ENCODE results near the gene MYO7B. TPM values are rescaled to one million over a fixed set of nuclear protein-coding genes. Genes with fewer than 3 reads are reported as not detected.

The MYO7B gene
- total and polyA plus RNA-seq, 12 donors = 0.13 to 1.5 (median 0.32) TPM; not detected in 1

DNA sequence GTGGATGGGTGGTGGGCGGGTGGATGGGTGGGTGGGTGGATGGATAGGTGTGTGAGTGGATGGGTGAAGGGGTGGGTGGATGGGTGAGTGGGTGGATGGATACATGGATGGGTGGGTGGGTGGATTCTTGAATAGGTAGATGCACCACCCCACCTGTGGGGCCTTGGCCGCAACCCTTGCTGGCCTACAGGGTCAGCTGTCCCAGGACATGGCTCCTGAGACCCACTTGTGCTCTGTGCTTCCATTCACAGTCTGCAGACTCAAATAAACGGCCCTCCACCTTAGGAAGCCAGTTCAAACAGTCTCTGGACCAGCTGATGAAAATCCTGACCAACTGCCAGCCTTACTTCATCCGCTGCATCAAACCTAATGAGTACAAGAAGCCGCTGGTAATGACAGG lies 54.4 kb downstream of the MYO7B start:
- Histone ChIP-seq H3K36me3 (replicated peaks in 1 of 2) (no peaks in the 10 kb centered on the region), H3K4me3 (no peak overlapping the region), H3K27me3 (no peaks in the 10 kb centered on the region), H3K27ac (no peak overlapping the region), H3K4me1 (replicated peaks in 1 of 2) (no peaks in the 10 kb centered on the region), H3K9me3 (replicated peaks in 1 of 3) (no peaks in the 10 kb centered on the region)
- whole genome bisulfite sequencing, 4 donors = 80 to 91% (median 87%) methylated on average over 4 to 5 of the region's 5 CpGs
- DNase-seq = peak in 2 of 7 donors; percentile 7 to 27
- no peak for TF ChIP-seq POLR2A (IDR thresholded peaks at IDR 0.05)
- TF ChIP-seq, protein P1, sequence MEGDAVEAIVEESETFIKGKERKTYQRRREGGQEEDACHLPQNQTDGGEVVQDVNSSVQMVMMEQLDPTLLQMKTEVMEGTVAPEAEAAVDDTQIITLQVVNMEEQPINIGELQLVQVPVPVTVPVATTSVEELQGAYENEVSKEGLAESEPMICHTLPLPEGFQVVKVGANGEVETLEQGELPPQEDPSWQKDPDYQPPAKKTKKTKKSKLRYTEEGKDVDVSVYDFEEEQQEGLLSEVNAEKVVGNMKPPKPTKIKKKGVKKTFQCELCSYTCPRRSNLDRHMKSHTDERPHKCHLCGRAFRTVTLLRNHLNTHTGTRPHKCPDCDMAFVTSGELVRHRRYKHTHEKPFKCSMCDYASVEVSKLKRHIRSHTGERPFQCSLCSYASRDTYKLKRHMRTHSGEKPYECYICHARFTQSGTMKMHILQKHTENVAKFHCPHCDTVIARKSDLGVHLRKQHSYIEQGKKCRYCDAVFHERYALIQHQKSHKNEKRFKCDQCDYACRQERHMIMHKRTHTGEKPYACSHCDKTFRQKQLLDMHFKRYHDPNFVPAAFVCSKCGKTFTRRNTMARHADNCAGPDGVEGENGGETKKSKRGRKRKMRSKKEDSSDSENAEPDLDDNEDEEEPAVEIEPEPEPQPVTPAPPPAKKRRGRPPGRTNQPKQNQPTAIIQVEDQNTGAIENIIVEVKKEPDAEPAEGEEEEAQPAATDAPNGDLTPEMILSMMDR (IDR thresholded peaks at IDR 0.05) = no peak
- intact Hi-C loops (cut with DNase I) = loop anchor here in 1 of 2 donors (5.0 kb wide), 1 partner anchor 57 kb away; the partner anchor contains the start of gene GPR17

DNA sequence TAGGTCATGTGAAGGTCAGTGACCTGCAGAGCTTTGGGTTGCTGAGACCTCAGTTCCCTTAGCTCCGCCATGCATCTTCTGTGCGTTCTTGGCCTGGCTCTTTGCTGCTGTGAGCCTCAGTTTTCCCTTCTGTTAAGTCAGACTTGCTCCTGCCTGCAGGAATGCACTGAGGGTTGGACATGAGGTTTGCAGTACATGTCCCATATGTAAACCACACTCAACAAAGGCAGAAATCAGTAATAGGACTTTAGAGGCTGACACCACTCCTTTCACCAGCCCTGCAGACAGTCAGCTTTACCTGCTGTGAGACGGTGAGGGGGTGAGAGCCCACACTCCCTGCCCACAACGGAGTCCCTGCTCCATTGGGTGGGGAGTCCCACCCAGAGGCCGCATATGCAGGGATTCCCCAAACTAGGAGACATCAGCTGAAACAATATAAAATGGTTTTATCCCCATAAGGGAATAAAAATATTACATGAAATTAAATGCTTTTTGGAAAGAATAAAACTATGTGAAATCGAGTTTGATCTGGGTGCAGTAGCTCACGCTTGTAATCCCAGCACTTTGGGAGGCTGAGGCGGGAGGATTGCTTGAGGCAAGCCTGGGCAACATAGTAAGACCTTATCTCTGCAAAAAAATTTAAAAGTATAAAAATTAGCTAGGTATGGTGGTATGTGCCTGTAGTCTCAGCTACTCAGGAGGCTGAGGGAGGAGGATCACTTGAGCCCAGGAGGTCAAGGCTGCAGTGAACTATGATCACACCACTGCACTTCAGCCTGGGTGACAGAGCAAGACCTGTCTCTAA lies 55.1 kb downstream of the MYO7B start:
- TF ChIP-seq, protein P1 (IDR thresholded peaks at IDR 0.05) = no peak
- TF ChIP-seq POLR2A (IDR thresholded peaks at IDR 0.05) = no peak
- H3K27me3 ChIP-seq = no peaks in the 10 kb centered on the region
- no peak overlapping the region for H3K27ac ChIP-seq
- intact Hi-C loops (cut with DNase I) = loop anchor here in 1 of 2 donors (5.0 kb wide), 1 partner anchor 57 kb away; the partner anchor contains the start of gene GPR17
- H3K4me3 ChIP-seq = no peak overlapping the region
- 89 to 92% (median 90%) methylated on average over 7 to 8 of the region's 8 CpGs for WGBS, 4 donors
- no peaks in the 10 kb centered on the region for H3K9me3 ChIP-seq (replicated peaks in 1 of 3)
- H3K4me1 ChIP-seq (replicated peaks in 1 of 2) = no peaks in the 10 kb centered on the region
- H3K36me3 ChIP-seq (replicated peaks in 1 of 2) = no peaks in the 10 kb centered on the region
- peak in 2 of 7 donors; percentile 3 to 25 for DNase-seq

DNA sequence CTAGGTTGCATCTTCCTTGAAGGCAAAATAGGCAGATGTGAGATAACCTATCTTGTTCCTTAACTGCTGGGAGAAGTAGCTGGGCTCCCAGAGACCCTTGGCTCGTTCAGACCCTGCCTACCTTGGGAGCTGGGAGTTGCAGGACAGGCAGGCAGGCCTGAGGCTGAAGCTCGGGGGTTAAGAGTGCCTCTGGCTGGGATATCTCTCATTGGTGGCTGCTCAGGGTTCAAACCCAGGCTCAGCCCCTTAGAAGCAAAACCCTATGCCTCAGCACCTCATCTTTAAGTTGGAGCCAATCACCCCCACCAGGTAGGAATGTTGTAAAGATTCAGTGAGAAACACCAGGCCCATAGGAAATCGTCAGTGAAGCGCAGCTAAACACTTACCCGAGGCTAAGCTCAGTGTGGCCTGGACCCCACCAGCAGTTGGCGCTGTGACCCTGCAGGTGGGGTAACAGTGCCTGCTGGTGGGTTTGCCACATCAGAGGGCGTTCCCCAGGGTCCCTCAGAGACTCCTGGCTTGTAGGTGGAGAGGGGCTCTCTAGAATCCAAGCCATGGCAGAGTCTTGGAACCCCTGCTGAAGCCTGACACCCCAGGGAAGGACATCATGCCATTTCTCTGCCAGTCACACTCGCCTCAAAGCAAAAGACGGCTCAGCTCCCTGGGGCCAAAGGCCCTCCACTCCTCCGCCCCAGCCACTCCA lies 55.9 kb downstream of the MYO7B start:
- Histone ChIP-seq H3K4me1 (replicated peaks in 1 of 2) (no peaks in the 10 kb centered on the region), H3K36me3 (replicated peaks in 1 of 2) (no peaks in the 10 kb centered on the region), H3K27ac (no peak overlapping the region), H3K27me3 (no peaks in the 10 kb centered on the region), H3K4me3 (no peak overlapping the region), H3K9me3 (replicated peaks in 1 of 3) (no peaks in the 10 kb centered on the region)
- intact Hi-C loops (cut with DNase I) = loop anchor here in 1 of 2 donors (5.0 kb wide), 1 partner anchor 56 kb away; the partner anchor contains the start of gene GPR17
- 48 to 67% (median 50%) methylated on average over 6 to 10 of the region's 10 CpGs for WGBS, 4 donors
- DNase-seq = peak; percentile 30 to 79 (median 65)
- TF ChIP-seq, protein P1 (IDR thresholded peaks at IDR 0.05) = peak; percentile 77 to 90 (median 82)
- TF ChIP-seq POLR2A (IDR thresholded peaks at IDR 0.05) = no peak

DNA sequence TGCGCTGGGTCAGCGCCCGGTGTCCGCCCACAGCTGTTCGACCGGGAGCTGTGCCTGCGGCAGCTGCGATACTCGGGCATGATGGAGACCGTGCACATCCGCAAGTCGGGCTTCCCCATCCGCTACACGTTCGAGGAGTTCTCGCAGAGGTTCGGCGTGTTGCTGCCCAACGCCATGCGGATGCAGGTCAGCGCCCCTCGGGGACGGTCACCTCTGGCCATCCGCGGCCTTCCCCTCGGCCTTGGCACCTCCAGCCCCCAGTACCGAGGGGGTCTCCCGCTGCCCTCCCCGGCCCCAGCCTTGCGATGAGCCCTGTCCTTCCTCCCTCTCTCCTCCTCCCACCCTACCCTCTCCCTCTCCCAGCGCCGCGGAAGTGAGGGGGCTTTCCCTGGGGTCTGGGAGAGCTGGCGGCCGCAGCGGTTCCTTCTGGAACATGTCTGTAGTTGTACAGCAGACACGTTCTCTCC lies 57.3 kb downstream of the MYO7B start:
- Histone ChIP-seq H3K4me1 (replicated peaks in 1 of 2) (no peaks in the 10 kb centered on the region), H3K4me3 (no peak overlapping the region), H3K9me3 (replicated peaks in 1 of 3) (no peaks in the 10 kb centered on the region), H3K27me3 (no peaks in the 10 kb centered on the region), H3K36me3 (replicated peaks in 1 of 2) (no peaks in the 10 kb centered on the region), H3K27ac (no peak overlapping the region)
- DNase-seq = peak in 1 of 7 donors; percentile 41
- intact Hi-C loops (cut with DNase I) = loop anchor here in 1 of 2 donors (5.0 kb wide), 1 partner anchor 55 kb away; the partner anchor contains the start of gene GPR17
- 80 to 94% (median 90%) methylated on average over 13 to 37 of the region's 37 CpGs for WGBS, 4 donors
- TF ChIP-seq, protein P1 (IDR thresholded peaks at IDR 0.05) = no peak
- TF ChIP-seq POLR2A (IDR thresholded peaks at IDR 0.05) = no peak
